Left hindlimb (tissue), 1 donor: ENCODE data around the gene SCLT1.

Experiments
- DNase-seq: peaks from one replicate; pipeline ENCODE4 v3.0.0-alpha.2; 2018

SCLT1 gene

DNA sequence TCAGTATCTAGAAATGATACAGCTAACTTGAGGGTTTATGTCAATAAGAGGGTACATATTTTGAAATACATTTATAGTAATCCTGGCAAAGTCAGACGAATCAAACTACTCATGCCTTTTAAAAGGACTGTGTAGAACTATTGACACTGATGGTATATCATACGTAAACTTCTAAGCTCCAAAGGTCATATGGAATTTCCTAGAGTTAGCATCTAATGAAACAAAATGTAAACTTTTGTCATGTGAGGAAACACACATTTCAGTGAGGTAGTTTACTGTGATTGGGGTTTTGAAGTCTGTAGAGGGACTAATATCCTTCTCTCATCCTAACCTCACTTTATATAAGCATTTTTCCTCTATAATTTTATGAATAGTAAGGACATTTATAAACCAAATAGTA lies 138.4 kb downstream of the SCLT1 start:
- no peak for DNase-seq

DNA sequence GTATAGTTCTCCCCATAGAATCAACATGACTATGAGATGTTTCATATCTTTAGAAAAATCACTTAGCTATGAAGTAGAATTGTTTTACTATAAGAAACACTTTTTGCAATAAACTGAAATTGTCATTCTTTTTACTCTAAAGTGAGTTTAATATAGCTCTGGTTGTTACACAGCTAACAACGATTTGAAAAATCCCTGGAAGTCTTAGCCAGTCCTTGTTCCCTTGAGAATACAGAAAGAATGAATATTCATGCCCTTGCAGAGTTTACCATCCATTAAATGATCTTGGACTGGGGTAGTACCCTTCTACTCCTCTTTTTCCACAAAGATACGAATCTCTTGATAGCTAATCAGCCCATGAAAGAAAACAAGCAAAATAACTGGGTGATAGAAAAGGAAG lies 142.0 kb downstream of the SCLT1 start:
- DNase-seq = no peak

GRCh38 chr4:128950796-128951195 lies 142.5 kb downstream of the SCLT1 start:
- no peak for DNase-seq

- DNase-seq = no peak
Measured at GRCh38 chr4:128946916-128947315, 146.4 kb downstream of the SCLT1 start.

DNA sequence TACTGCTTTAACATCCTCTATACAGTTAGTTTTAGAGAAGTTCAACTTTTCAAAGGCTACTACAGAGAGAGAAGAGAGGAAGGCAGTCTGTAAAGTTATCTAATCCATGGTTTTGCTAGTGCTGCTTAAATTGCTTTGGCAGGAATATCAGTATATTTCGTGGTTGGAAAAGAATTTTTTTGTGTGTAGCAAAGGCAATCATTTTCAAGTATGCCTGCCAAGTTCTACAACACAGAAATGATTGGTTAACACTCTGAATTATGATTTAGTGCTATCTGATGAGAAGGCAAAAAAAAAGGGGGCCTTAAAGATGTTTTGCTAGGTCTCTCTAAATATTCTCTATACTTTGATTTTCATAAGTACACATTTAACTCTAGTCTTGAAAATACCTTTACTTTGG lies 150.7 kb downstream of the SCLT1 start:
- no peak for DNase-seq

DNA sequence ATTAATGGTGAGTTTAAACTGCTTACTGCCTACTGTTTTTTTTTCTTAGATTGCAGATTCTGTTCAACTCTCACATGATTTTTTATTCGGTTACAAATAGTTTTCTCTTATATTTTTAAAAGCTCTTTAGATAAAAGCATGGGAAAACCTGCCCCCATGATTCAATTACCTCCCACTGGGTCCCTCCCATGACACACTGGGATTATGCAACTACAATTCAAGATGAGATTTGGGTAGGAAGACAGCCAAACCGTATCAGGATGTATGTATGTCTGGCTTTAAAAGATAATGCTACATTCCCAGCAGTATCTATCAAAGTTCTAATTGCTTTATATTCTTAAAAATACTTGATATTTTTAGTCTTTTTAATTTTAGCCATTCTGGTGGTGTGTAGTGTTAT lies 152.4 kb downstream of the SCLT1 start:
- DNase-seq = no peak

- no peak for DNase-seq
Measured at GRCh38 chr4:128930051-128930450, 163.3 kb downstream of the SCLT1 start.

DNA sequence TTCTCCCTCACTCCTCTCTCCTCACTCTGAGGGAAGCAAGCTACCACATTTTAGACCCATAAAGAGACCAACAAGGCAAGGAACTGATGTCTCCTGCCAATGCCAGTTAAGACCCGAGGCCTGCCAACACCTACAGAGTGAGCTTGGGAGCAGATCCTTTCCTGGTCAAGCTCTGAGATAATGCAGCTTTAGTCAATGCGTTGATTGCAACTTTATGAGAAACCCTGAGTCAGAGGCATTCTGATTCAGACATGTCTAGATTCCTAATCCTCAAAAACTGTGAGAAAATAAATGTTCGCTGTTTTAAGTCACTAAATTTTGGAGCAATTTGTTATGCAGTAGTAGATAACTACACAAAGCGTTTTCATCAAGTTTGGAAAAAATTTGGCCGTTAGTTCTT lies 168.4 kb downstream of the SCLT1 start:
- DNase-seq = no peak

- no peak for DNase-seq
Measured at GRCh38 chr4:128921954-128922353, 171.4 kb downstream of the SCLT1 start.

GRCh38 chr4:128917781-128918180 lies 175.6 kb downstream of the SCLT1 start:
- DNase-seq = no peak

DNA sequence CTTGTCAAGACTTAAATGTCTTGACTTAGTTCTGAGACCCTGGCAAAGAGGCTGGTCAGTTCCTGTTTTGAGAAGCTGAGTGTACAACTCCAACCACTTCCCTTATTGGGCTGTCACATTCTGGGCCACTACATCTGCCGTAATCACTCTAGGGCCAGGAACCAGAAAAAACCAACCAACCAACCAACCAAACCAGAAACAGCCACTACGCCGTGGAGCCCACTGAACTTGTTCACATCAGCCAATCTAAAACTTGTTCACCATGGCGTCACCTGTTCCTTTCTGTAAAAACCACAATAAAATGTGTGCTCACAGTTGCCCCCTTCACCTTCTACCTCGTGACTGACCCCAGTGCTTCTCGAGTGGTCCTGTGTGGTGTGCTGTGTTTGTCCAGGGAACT lies 176.5 kb downstream of the SCLT1 start:
- no peak for DNase-seq

DNA sequence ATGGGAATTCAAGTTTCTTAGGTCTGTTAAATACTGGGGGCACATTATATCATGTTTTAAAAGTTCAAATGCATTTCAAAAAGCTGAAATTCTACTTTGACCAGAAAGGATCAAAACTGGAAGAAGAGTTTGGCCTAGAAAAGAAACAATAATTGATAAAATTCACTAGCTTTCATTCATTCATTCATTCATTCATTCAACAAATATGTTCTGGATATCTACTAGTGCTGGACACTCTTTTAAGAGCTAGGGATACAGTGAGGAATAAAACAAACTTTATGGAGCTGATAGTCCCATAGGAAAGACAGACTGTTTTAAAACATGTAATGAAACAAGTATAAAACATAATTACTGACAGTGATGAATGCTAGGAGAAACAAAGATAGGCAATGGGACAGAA lies 177.8 kb downstream of the SCLT1 start:
- DNase-seq = no peak

- DNase-seq = no peak
Measured at GRCh38 chr4:128913228-128913627, 180.1 kb downstream of the SCLT1 start.

DNA sequence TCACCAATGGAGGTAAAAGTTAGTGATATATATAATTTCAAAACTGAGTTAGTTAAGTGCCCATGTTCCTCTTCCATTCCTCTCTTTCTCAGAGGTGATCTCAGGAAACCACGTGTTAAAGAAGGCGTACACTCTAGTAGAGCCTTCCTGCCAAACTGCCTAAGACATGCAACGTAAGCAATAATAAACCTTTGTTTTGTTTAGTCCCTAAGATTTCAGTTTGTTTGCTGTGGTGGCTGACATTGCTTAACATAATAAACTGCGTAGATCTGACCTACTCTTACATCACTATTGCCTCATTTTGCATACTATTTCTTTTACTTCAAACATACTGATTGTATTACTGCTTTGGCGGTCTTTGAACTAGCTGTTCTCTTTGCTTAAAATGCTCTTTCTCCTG lies 184.6 kb downstream of the SCLT1 start:
- DNase-seq = no peak

DNA sequence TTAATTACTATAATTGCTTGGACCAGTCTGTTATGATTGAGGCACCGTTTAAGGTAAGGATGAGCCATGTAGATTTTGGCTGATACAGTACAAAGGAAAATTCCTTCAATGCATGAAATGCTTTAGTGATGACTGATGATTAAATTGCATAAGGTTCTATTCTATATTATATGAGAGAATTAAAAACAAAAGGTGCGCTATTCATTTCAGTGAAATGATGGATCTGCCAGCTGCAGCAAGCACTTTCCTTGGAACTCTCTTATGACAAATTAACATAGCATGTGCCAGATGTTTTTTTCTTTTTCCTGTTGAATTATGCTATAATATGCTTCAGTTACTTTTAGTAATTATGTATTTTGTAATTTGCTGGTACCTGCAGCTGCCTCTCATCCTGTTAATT lies 185.4 kb downstream of the SCLT1 start:
- DNase-seq = no peak

DNA sequence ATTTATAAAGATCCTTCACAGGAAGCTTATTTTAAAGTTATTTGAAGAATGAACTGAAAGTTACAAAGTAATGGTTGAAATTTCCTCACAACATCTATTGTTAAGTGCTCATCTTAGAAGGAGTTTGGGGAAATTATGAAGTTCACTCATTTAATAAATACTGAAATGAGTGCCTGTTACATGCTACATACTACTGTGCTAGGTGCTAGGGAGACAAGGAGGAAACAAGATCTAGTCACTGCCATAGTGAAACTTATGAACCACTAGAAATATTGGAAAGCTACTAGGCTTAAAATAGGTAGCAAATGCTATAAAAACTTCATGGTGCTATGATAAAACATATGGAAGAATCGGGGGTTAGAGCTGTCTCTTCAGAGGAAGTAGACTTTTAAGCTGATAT lies 186.8 kb downstream of the SCLT1 start:
- no peak for DNase-seq

DNA sequence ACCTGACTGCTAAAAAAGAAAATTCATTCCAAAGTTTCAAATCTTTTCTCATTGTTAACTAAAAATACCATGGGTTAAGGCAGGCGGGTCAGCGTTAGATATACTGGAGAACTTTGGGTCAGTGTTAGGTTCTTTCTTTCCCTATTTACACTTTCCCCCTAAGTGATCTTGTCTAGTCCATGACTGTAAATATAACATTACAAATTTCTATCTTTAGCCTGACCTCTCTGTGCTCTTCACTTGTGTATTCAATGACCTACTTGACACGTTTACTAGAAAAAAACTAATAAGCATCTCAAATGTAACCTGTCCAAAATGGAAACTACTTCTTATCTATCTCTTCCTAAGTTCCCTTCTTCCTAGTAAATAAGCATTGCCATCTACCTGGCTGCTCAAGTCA lies 188.5 kb downstream of the SCLT1 start:
- no peak for DNase-seq

- no peak for DNase-seq
Measured at GRCh38 chr4:128880662-128881061, 212.7 kb downstream of the SCLT1 start.

GRCh38 chr4:128879971-128880370 lies 213.4 kb downstream of the SCLT1 start:
- DNase-seq = no peak

DNA sequence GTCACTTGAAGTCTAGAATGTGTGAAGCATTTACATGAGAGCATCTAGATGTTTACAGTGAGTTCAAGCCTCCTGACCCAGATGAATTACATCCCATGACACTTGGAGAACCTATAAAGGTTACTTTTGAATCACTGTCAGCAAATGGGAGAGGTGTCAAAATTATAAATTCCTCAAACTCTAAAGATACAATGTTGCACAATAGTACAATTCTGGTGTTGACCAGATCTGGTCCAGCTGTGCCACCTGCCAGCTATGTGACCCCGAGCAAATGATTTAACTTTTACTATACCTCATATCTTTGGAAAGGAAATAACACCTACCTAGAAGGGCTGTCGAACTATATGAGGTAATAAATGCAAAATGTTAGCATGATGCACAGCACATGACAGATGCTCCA lies 214.1 kb downstream of the SCLT1 start:
- no peak for DNase-seq

- no peak for DNase-seq
Measured at GRCh38 chr4:128877934-128878333, 215.4 kb downstream of the SCLT1 start.

- DNase-seq = no peak
Measured at GRCh38 chr4:128876200-128876599, 217.1 kb downstream of the SCLT1 start.

DNA sequence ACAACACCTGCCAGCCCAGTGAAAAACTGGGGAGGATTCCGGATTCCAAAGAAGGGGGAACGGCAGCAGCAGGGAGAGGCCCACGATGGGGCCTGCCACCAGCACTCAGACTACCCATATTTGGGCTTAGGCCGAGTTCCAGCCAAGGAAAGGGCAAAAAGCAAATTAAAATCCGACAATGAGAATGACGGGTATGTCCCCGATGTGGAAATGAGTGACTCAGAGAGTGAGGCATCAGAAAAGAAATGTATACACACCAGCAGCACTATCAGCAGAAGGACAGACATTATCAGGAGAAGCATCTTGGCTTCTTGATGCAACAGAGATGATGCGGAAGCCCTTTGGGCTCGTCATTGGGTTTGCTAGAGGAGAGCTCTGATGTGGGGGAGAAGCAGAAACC lies 221.4 kb downstream of the SCLT1 start:
- DNase-seq = no peak

GRCh38 chr4:128869776-128870509 lies 223.4 kb downstream of the SCLT1 start:
- DNase-seq = no peak

- no peak for DNase-seq
Measured at GRCh38 chr4:128868758-128869157, 224.6 kb downstream of the SCLT1 start.

DNA sequence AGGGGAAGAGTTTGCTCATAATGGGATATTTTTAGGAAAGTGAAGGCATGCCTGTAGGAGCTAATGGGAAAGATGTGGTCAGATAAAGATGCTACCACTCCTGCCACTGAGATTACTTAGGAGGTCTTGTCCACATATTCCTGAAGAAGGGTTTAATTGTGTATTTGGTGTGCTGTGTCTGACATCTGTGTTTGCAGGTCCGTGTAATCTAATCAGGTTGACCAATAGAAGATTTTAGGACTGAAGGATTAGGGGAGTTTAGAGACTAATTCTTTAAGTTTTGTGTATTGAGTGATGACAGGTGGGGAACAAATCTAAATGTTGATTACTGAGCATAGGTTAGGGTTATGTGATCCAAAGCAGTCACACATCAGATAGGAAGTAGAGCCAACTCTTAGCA lies 226.6 kb downstream of the SCLT1 start:
- no peak for DNase-seq
